ENCODE data around the gene UNC50.
"Not testable (repeated sequence)": the region's sequence is repeated elsewhere in the genome, so short reads cannot be mapped to it uniquely, and the experiment has no call there.

UNC50 gene

GRCh38 chr2:98577313-98577712 lies 31.1 kb upstream of the UNC50 start:
- peak; percentile 54 for DNase-seq

- DNase-seq = peak; percentile 35
Measured at GRCh38 chr2:98578231-98578630, 30.2 kb upstream of the UNC50 start.

DNA sequence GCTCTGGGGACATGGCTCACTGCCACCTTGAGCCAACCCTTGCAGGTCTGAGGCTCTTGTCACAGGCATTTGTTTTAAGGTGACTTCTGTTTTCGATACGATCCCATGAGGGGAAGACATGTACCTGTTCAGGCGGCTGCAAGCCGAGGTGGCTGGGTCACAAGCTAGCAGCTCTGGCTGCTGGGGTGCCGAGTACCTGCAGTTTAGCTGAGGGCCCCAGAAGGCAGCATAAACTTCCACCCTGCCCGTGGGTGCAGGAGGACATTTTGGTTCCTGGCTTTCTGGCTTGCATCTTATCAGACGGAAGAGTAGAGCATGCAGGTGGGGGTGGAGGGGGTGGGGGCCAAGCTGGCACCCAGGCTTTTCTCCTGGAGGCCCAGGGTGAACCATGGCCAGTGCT lies 28.5 kb upstream of the UNC50 start:
- no peak for DNase-seq

GRCh38 chr2:98580656-98581284 lies 27.6 kb upstream of the UNC50 start:
- DNase-seq = no peak

DNA sequence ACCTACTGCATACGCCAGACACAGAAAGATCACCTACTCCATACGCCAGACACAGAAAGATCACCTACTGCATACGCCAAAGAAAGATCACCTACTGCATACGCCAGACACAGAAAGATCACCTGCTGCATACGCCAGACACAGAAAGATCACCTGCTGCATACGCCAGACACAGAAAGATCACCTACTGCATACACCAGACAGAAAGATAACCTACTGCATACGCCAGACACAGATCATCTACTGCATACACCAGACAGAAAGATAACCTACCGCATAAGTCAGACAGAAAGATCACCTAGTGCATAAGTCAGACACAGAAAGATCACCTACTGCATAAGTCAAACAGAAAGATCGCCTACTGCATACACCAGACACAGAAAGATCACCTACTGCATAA lies 25.9 kb upstream of the UNC50 start:
- peak; percentile 7 for DNase-seq

- DNase-seq = no peak
Measured at GRCh38 chr2:98583276-98583675, 25.1 kb upstream of the UNC50 start.

DNA sequence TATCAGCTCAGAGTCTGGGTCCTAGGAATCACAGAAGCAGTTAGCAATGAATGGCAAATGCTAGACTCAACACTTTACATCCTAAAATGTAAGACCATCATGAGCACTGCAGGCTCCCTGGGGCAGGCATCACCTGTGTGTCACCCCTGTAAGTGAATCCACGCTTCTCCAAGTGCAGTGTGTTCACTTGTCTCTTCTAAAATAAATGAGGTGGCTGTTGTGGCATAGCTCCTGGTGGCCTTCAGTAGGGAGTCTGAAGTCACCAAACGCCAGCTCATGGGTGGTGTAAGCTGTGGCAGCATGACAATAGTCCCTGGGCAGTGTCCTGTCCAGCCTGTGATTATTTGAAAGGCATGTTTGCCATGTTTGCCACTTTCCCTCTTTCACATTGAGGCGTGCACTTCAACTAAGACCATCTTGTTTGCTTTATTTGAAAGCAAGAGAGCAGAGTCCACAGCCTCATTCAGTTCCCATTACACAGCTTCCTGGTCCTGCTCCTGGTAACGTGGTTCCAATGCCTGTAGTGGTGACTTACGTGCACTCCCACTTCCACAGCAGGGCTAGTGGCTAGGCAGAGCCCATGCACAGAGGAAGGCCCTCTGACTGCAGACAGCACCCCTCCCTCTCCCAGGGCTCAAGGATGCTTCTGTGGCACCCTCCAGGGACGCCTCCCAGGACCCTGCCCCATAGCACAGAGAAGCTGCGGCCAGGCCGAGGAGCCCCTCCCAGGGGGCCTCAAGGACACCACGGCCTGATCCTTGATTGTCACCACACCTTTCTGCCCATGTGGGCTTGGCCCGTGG lies 24.4 kb upstream of the UNC50 start:
- peak; percentile 37 for DNase-seq

GRCh38 chr2:98585386-98585785 lies 23.0 kb upstream of the UNC50 start:
- peak; percentile 42 for DNase-seq

DNA sequence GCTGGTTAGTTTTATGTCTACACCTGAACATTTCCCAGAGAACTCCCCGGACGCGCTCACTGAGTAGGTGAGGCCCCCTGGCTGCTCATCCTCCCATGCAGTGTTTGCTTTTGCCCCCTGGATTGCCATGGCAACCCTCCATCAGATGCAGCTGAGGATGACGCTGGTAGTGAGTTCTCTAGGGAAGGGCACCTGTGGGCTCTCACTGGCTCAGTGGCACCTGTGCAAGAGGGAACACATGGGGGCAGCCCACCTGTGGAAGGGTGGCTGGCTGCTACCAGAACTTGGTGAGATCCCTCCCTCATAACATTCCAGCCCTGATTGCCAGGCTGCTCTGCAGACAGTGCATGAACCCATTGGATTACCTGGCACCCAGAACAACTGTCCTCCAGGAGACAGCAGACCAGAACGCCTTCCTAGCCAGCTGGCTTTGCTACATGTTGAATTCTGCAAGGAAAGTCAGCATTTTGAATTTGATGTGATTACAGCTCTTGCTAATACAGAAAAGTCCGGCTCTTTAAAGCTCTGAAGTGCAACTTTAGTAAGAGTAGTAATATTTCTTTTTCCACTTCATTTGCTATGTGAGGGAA lies 21.7 kb upstream of the UNC50 start:
- peak; percentile 47 for DNase-seq

DNA sequence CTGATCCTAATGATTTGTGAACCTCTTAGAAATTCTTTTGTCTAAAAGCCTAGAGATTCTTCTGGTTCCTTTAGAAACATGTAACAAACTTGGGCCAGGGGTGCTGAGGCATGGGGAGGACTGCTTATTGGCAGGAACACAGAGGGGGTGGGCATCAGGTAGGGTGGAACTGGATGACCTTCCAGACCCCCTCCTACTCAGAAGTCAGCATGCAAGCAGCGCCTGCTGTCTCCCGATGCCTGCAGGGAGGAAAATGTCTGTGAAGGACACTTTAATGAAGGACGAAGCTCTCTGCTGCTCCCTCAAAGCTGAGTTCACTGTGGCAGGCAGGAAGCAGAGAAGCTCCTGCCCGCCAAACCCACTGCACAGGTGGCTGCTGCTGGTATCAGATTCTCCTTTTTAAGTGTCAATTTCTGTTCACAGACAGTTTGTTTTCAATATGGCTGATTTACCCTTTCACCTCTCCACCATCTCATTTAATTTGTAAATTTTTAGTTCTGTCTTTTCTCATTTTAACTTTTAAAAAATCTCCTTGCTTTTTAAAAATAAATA lies 19.4 kb upstream of the UNC50 start:
- DNase-seq = no peak

DNA sequence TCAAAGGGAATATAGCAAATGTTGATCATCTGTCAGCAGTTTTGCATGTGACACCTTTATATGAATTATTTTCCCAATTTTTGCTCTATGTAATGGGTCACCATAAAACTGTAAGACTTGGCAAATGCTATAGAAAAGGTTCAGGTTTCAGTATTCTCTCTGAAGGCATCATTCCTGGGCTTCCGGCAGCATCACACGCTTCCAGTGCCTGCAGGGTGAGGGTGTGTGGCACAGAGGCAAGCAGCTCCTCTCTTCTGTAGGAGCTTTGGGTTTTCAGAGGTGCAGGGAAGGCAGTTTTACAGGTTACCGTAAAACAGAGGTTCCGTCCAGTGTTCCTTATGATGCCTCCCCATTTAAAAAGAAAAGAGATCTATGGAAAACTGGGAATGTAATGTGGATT lies 18.9 kb upstream of the UNC50 start:
- no peak for DNase-seq

GRCh38 chr2:98592565-98592964 lies 15.8 kb upstream of the UNC50 start:
- no peak for DNase-seq

DNA sequence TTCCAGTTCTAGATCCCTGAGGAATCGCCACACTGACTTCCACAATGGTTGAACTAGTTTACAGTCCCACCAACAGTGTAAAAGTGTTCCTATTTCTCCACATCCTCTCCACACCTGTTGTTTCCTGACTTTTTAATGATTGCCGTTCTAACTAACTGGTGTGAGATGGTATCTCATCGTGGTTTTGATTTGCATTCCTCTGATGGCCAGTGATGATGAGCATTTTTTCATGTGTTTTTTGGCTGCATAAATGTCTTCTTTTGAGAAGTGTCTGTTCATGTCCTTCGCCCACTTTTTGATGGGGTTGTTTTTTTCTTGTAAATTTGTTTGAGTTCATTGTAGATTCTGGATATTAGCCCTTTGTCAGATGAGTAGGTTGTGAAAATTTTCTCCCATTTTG lies 13.7 kb upstream of the UNC50 start:
- not testable (repeated sequence) for DNase-seq

DNA sequence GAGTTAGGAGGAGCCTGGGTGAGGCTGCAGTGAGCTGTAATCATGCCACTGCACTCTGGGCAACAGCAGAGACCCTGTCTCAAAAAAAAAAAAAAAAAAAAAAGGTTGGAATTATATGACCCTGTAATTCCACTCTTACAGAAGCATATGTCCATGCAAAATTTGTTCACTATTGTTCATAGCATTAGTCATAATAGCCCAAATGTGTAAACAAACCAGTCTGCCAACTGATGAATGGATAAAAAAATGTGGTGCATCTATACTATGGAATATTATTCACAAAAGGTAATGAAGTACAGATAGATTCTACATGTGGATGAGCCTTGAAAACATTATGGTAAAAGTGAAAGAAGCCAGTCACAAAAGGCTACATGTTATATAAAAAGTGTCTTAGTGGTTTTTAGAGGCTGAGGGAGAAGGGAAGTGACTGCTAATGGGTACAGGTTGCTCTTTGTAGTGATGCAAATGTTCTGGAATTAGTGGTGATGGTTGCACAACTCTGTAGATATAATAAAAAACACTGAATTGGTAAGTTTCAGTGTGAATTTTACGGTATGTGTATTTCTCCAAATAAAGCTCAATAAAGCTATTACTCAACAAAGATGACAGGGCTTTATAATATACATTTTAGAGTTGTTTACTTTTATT lies 9.5 kb upstream of the UNC50 start:
- no peak for DNase-seq

GRCh38 chr2:98601532-98602132 lies 6.8 kb upstream of the UNC50 start:
- DNase-seq = no peak

- DNase-seq = no peak
Measured at GRCh38 chr2:98604547-98604946, 3.8 kb upstream of the UNC50 start.

DNA sequence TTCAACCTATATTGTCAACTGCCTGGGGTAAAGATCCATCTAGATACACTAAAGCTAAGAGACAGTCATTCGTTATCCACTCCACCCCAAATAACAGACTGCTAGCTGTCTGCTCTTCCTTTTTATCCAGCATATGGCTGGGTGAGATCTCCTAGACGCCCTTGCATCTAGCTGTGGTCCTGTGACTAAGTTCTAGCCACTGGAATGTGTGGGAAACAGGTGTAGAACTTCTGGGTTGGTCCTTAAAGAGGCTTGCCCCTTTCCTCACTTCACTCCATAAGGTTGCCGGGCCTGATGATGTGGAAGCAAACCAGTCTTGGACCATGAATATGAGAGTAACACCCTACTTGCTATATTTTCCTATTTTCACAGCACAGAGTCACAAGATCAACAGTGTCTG lies 3.3 kb upstream of the UNC50 start:
- no peak for DNase-seq

GRCh38 chr2:98606431-98606830 lies 2.0 kb upstream of the UNC50 start:
- no peak for DNase-seq

GRCh38 chr2:98607104-98607503 lies 1.3 kb upstream of the UNC50 start:
- no peak for DNase-seq

GRCh38 chr2:98607741-98608115 lies 661 bp upstream of the UNC50 start:
- no peak for DNase-seq

DNA sequence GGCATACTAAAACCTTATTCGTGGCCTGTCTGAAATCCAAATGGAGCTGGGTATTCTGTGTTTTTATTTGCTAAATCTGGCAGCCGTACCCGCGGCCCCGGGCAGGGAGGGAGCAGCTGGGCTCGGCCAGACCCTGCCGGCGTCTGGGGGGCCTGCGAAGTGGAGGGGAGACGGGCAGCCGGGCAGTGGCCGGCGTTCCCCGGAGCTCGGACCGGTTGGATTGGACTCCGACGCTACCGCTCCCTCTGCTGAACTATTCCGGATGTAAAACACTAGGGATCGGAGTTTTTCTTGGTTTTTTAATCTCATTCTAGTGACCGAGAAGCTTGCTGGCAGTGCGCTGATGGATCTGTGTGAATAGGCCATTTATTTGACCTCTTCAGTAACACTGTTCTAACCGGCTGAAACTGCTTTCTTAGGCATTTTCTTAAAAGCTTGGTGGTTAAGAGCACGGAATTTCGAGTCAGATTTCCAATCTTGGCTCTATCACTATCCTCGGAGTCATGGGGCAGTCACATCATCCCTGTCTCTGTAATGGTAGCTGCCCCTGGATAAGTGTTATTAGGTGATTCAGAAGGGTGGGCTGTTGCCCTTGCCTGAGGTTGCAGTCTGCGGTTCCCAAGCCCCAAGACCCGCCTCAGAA lies 694 bp downstream of the UNC50 start:
- DNase-seq = no peak

- DNase-seq = no peak
Measured at GRCh38 chr2:98614024-98614739, 5.8 kb downstream of the UNC50 start.
